LNCAP (cell line): ENCODE data around the gene AKR1C4.

Experiments
- CTCF ChIP-seq: fragments of 450-650 bp; IDR thresholded peaks from 2 replicates; pipeline ENCODE4 v1.5.1; 2017; ENCODE audit warnings: mild to moderate bottlenecking

The AKR1C4 gene

DNA sequence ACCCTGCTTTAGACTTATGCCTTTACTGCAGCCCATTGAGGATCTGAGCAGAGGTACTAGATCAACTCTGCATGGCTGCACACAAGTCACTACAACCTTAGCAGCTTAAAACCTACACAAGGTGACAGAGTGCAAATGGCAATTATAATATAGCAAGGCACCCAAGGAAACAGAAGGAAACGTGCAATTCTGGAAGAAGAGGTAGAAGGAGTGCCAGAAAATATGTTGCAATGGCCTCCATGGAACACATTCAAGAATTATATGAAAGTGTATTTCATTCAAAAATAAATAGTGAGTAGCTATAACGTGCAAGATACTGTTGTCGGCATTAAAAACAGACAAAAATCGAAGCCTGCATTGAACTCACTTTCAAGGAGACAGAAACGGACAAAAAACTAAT is 8.8 kb upstream of the AKR1C4 start:
- TF ChIP-seq CTCF, result no peak

- no peak for TF ChIP-seq CTCF
Measured at GRCh38 chr10:5188358-5188757, 8.3 kb upstream of the AKR1C4 start.

GRCh38 chr10:5194431-5194830 is 2.2 kb upstream of the AKR1C4 start:
- no peak for TF ChIP-seq CTCF

GRCh38 chr10:5195727-5196374 is 786 bp upstream of the AKR1C4 start:
- no peak for TF ChIP-seq CTCF

- no peak for TF ChIP-seq CTCF
Measured at GRCh38 chr10:5198386-5198785, 1.7 kb downstream of the AKR1C4 start.

DNA sequence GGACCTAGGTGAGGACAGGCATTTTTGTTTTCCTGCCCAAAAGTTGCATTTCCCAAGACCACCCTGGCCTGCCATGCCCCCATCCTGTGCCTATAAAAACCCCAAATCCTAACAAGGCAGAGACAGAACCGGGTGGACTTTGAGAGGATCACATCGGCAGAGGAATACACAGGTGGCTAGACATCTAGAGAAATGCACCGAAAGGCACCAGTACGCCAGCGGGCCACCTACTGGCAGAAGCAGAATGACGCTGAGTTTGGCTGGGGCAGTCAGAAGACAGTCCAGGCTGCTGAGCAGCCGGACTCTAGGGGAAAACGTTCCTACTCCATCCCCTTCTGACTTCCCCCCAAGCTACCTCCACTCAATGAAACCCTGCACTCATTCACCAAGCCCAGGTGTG is 2.8 kb downstream of the AKR1C4 start:
- peak; percentile 32 for TF ChIP-seq CTCF

GRCh38 chr10:5206799-5207198 is 10.2 kb downstream of the AKR1C4 start:
- no peak for TF ChIP-seq CTCF
